HG03135 (cell line): ENCODE data around the gene GLRA2.
A peak's percentile ranks its signal among the peaks of the same experiment; 100 is the strongest.

Experiments used
- ATAC-seq: cut with Tn5 transposase; IDR thresholded peaks from one replicate; pipeline ENCODE4 v1.9.1; 2021; ENCODE audit warnings: mild to moderate bottlenecking, moderate library complexity; ENCODE audit not compliant: unreplicated experiment

Gene GLRA2

GRCh38 chrX:14697451-14697850 is 168.1 kb downstream of the GLRA2 start:
- peak; percentile 66 for ATAC-seq

GRCh38 chrX:14698790-14699189 is 169.5 kb downstream of the GLRA2 start:
- no peak for ATAC-seq

- ATAC-seq = no peak
Observed at GRCh38 chrX:14700982-14701381, 171.6 kb downstream of the GLRA2 start.

GRCh38 chrX:14702145-14702544 is 172.8 kb downstream of the GLRA2 start:
- ATAC-seq = no peak

- no peak for ATAC-seq
Observed at GRCh38 chrX:14712096-14712495, 182.8 kb downstream of the GLRA2 start.

GRCh38 chrX:14717949-14718348 is 188.6 kb downstream of the GLRA2 start:
- no peak for ATAC-seq

GRCh38 chrX:14718403-14718802 is 189.1 kb downstream of the GLRA2 start:
- ATAC-seq = no peak

- ATAC-seq = no peak
Observed at GRCh38 chrX:14729058-14729457, 199.7 kb downstream of the GLRA2 start.

- ATAC-seq = no peak
Observed at GRCh38 chrX:14738643-14739042, 209.3 kb downstream of the GLRA2 start.

GRCh38 chrX:14753441-14753840 is 224.1 kb downstream of the GLRA2 start:
- ATAC-seq = no peak

- no peak for ATAC-seq
Observed at GRCh38 chrX:14758029-14758491, 228.7 kb downstream of the GLRA2 start.

GRCh38 chrX:14775416-14775815 is 246.1 kb downstream of the GLRA2 start:
- ATAC-seq = no peak

- ATAC-seq = no peak
Observed at GRCh38 chrX:14776901-14777300, 247.6 kb downstream of the GLRA2 start.

GRCh38 chrX:14777525-14777924 is 248.2 kb downstream of the GLRA2 start:
- ATAC-seq = no peak

GRCh38 chrX:14779580-14779979 is 250.2 kb downstream of the GLRA2 start:
- ATAC-seq = no peak
